DND-41 (cell line): ENCODE data around the gene SRPRB.

Experiments
- EZH2 ChIP-seq: IDR thresholded peaks from 3 replicates; pipeline ENCODE4 v1.6.1; 2012; ENCODE audit warnings: borderline replicate concordance, low read depth, mild to moderate bottlenecking, moderate library complexity, low read length, inconsistent platforms; ENCODE audit not compliant: severe bottlenecking
- TF ChIP-seq, protein P1 (sequence below): IDR thresholded peaks from 2 replicates; pipeline ENCODE4 v1.5.1; 2012; ENCODE audit warnings: borderline replicate concordance, low read length, moderate library complexity, mild to moderate bottlenecking; ENCODE audit not compliant: poor library complexity, severe bottlenecking; ENCODE audit errors: extremely low read depth

DNA sequence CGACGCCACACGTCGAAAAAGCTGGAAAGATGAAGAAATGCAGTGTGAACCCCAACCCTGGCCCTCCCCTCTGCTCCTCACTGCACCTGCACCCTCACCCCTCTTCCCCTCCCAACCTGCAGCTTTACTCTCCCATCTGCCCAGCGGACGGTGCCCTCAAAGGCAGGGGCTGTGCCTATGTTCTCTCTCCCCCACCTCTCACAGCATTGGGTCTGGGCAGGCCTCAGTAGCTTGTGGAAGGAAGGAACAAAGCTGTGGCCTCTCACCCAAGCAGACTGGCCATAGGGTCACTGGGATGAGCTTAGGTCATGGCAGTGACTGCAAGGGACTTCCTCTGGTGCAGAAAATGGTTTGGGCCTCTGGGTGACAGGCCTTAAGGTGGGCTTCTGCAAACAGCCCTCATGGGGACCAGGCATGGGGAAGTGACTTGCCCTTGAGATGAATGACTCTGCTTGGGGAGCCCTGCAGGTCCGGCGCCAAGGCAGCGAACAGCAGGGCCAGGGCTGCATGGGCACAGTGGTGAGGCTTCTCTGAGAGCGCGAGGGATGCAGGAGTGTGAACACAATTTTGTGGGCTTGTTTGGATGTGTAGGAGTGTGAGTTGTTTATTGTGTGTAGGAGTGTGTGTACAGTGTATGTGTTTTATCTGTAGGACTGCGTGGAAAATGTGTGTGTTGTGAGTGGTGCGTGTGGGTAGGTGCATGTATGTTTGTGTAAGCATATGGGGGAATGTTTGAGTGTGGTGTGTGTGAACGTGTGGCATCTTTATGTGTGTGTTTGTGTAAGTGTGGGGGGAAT is 29.2 kb downstream of the SRPRB start:
- TF ChIP-seq, protein P1, sequence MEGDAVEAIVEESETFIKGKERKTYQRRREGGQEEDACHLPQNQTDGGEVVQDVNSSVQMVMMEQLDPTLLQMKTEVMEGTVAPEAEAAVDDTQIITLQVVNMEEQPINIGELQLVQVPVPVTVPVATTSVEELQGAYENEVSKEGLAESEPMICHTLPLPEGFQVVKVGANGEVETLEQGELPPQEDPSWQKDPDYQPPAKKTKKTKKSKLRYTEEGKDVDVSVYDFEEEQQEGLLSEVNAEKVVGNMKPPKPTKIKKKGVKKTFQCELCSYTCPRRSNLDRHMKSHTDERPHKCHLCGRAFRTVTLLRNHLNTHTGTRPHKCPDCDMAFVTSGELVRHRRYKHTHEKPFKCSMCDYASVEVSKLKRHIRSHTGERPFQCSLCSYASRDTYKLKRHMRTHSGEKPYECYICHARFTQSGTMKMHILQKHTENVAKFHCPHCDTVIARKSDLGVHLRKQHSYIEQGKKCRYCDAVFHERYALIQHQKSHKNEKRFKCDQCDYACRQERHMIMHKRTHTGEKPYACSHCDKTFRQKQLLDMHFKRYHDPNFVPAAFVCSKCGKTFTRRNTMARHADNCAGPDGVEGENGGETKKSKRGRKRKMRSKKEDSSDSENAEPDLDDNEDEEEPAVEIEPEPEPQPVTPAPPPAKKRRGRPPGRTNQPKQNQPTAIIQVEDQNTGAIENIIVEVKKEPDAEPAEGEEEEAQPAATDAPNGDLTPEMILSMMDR = no peak
- no peak for TF ChIP-seq EZH2
